ENCODE data around the gene ACSM6. TPM values are rescaled to one million over a fixed set of nuclear protein-coding genes. Genes with fewer than 3 reads are reported as not detected.

The ACSM6 gene
- total RNA-seq, 3 donors from 2014 or later, result 0.66 TPM; not detected in 2

DNA sequence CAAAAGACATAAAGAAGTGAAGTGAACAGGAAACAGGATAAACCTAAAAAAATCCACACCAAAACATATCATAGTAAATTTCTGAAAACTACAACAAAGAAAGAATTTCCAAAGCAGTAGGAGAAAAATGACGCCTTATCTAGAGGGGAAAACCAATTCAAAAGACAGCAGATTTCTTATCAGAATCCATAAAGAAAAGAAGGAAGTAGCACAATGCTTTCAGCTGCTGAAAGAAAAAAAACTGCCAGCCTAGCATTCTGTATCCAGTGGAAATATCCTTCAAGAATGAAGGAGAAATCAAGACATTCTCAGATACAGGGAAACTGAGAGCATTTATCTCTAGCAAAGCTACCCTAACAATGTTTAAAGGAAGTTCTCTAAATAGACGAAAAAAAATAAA, 59.0 kb downstream of the ACSM6 start:
- Histone ChIP-seq H3K9me3 (no peaks in the 10 kb centered on the region), H3K27ac (no peak overlapping the region), H3K4me3 (no peak overlapping the region), H3K36me3 (no peaks in the 10 kb centered on the region), H3K27me3 (no peaks in the 10 kb centered on the region), H3K4me1 (no peaks in the 10 kb centered on the region)
- intact Hi-C loops (cut with DNase I; ENCODE audit: low total_unique reads), result no loop called here
- TF ChIP-seq POLR2A (IDR thresholded peaks at IDR 0.05), result no peak
- TF ChIP-seq, protein P1, sequence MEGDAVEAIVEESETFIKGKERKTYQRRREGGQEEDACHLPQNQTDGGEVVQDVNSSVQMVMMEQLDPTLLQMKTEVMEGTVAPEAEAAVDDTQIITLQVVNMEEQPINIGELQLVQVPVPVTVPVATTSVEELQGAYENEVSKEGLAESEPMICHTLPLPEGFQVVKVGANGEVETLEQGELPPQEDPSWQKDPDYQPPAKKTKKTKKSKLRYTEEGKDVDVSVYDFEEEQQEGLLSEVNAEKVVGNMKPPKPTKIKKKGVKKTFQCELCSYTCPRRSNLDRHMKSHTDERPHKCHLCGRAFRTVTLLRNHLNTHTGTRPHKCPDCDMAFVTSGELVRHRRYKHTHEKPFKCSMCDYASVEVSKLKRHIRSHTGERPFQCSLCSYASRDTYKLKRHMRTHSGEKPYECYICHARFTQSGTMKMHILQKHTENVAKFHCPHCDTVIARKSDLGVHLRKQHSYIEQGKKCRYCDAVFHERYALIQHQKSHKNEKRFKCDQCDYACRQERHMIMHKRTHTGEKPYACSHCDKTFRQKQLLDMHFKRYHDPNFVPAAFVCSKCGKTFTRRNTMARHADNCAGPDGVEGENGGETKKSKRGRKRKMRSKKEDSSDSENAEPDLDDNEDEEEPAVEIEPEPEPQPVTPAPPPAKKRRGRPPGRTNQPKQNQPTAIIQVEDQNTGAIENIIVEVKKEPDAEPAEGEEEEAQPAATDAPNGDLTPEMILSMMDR (IDR thresholded peaks at IDR 0.05), result no peak
- no peak for TF ChIP-seq POLR2AphosphoS5 (IDR thresholded peaks at IDR 0.05)
- no peak for DNase-seq (ENCODE audit: low spot score in 2 of 2)

DNA sequence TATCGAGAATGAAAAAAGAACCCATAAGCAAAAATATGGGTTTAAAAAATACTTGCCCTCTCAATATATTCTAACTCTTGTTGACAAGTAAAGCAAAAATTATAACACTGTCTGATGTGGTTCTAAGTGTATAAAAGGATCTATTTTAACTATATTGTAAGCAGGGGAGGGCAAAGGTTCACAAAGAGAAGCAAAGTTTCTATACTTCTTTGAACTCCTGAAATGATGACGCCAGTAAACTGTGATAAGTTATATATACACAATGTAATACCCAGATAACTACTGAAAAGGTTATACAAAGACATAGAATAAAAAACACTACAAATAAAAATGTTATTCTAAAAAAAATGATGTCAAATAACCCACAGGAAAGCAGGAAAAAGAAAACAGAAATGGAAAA, 59.6 kb downstream of the ACSM6 start:
- intact Hi-C loops (cut with DNase I; ENCODE audit: low total_unique reads), result no loop called here

DNA sequence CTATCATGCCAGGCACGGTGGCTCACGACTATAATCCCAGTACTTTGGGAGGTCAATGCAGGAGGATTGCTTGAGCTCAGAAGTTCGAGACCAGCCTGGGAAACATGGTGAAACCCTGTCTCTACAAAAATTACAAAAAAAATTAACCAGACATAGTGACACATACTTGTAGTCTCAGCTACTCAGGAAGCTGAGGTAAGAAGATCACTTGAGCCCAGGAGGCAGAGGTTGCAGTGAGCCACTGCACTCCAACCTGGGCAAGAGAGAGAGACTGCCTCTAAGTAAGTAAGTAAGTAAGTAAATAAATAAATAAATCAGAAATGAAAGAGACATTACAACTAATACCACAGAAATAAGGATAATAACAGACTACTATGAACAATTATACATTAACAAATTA, 60.6 kb downstream of the ACSM6 start:
- intact Hi-C loops (cut with DNase I; ENCODE audit: low total_unique reads), result loop anchor here (5.0 kb wide), 1 partner anchor 268 kb away; no protein-coding TSS in a partner anchor
- Histone ChIP-seq H3K9me3 (no peaks in the 10 kb centered on the region), H3K36me3 (no peaks in the 10 kb centered on the region), H3K27me3 (no peaks in the 10 kb centered on the region), H3K27ac (peak overlapping the region in 1 of 2 donors; percentile 2), H3K4me3 (no peak overlapping the region), H3K4me1 (no peaks in the 10 kb centered on the region)
- TF ChIP-seq POLR2A (IDR thresholded peaks at IDR 0.05) (no peak), POLR2AphosphoS5 (IDR thresholded peaks at IDR 0.05) (no peak)
- TF ChIP-seq, protein P1 (IDR thresholded peaks at IDR 0.05), result no peak
- no peak for DNase-seq (ENCODE audit: low spot score in 2 of 2)

More for the DNA sequence above, 59.6 kb downstream of the ACSM6 start:
- DNase-seq (ENCODE audit: low spot score in 2 of 2), result no peak
- no peaks in the 10 kb centered on the region for H3K9me3 ChIP-seq
- TF ChIP-seq, protein P1 (IDR thresholded peaks at IDR 0.05), result no peak
- TF ChIP-seq POLR2A (IDR thresholded peaks at IDR 0.05) (no peak), POLR2AphosphoS5 (IDR thresholded peaks at IDR 0.05) (no peak)
- H3K4me1 ChIP-seq, result no peaks in the 10 kb centered on the region
- no peaks in the 10 kb centered on the region for H3K27me3 ChIP-seq
- H3K4me3 ChIP-seq, result no peak overlapping the region
- H3K27ac ChIP-seq, result no peak overlapping the region
- H3K36me3 ChIP-seq, result no peaks in the 10 kb centered on the region

DNA sequence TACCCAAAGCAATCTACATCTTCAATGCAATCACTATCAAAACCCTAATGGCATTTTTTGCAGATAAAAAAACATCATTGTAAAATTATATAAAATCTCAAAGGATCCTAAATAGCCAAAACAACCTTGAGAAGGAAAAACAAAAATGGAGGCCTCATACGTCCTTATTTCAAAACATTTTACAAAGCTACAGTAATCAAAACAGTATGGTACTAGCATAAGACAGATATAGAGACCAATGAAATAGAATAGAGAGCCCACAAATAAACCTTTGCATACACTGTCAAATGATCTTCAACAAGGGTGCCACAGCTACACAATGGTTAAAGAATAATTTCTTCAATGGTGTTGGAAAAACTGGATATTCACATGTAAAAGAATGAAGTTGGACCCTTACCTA, 62.2 kb downstream of the ACSM6 start:
- TF ChIP-seq, protein P1 (IDR thresholded peaks at IDR 0.05), result no peak
- TF ChIP-seq POLR2AphosphoS5 (IDR thresholded peaks at IDR 0.05) (no peak), POLR2A (IDR thresholded peaks at IDR 0.05) (no peak)
- intact Hi-C loops (cut with DNase I; ENCODE audit: low total_unique reads), result loop anchor here (5.0 kb wide), 1 partner anchor 266 kb away; no protein-coding TSS in a partner anchor
- DNase-seq (ENCODE audit: low spot score in 2 of 2), result no peak
- no peaks in the 10 kb centered on the region for H3K4me1 ChIP-seq
- H3K36me3 ChIP-seq, result no peaks in the 10 kb centered on the region
- H3K27me3 ChIP-seq, result no peaks in the 10 kb centered on the region
- no peak overlapping the region for H3K27ac ChIP-seq
- H3K4me3 ChIP-seq, result no peak overlapping the region
- H3K9me3 ChIP-seq, result no peaks in the 10 kb centered on the region

DNA sequence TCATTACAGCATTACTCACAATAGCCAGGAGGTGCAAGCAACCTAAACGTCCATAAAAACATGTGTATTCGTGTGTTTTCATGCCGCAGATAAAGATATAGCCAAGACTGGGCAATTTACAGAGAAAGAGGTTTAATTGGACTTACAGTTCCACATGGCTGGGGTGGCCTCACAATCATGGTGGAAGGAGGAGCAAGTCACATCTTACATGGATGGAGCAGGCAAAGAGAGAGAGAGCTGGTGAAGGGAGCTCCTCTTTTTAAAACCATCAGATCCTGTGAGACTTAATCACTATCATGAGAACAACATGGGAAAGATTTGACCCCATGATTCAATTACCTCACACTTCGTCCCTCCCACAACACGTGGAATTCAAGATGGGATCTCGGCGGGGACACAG, 63.8 kb downstream of the ACSM6 start:
- intact Hi-C loops (cut with DNase I; ENCODE audit: low total_unique reads), result loop anchor here (5.0 kb wide), 1 partner anchor 264 kb away; no protein-coding TSS in a partner anchor
- DNase-seq (ENCODE audit: low spot score in 2 of 2), result no peak
- H3K27ac ChIP-seq, result no peak overlapping the region
- H3K27me3 ChIP-seq, result no peaks in the 10 kb centered on the region
- H3K36me3 ChIP-seq, result no peaks in the 10 kb centered on the region
- no peaks in the 10 kb centered on the region for H3K9me3 ChIP-seq
- H3K4me1 ChIP-seq, result no peaks in the 10 kb centered on the region
- H3K4me3 ChIP-seq, result no peak overlapping the region
- TF ChIP-seq POLR2A (IDR thresholded peaks at IDR 0.05) (no peak), POLR2AphosphoS5 (IDR thresholded peaks at IDR 0.05) (no peak)
- TF ChIP-seq, protein P1 (IDR thresholded peaks at IDR 0.05), result no peak

Data from breast epithelium (tissue), 4 donors.